Measurements from ENCODE around the gene PRICKLE1. TPM values are rescaled to one million over a fixed set of nuclear protein-coding genes. Genes with fewer than 3 reads are reported as not detected.
A peak's percentile ranks its signal among the peaks of the same experiment; 100 is the strongest.

Gene PRICKLE1
- total RNA-seq, 1 donor = 15.6 TPM

DNA sequence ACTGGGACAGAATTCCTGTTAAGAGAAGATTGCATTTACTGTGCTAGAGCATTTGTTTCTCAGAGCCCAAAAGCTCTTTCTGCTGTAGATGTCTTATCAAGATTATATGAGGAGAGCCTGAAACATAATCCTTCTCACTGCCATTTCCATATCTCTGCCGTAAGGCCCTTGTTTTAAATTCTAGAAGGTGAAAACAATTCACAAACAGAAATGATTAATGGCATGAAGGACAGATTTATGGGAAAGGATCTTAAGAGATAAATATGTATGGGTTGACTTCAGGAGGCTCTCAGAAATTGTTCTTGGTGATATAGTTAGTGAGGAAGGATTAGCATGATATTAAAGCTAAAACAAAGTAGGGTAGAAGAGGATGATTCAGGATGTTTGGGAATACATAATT is 40.8 kb upstream of the PRICKLE1 start:
- no peak for DNase-seq (ENCODE audit: low read depth)
- H3K4me3 ChIP-seq (ENCODE audit: low read depth, low read length) = no peak overlapping the region
- TF ChIP-seq, protein P1, sequence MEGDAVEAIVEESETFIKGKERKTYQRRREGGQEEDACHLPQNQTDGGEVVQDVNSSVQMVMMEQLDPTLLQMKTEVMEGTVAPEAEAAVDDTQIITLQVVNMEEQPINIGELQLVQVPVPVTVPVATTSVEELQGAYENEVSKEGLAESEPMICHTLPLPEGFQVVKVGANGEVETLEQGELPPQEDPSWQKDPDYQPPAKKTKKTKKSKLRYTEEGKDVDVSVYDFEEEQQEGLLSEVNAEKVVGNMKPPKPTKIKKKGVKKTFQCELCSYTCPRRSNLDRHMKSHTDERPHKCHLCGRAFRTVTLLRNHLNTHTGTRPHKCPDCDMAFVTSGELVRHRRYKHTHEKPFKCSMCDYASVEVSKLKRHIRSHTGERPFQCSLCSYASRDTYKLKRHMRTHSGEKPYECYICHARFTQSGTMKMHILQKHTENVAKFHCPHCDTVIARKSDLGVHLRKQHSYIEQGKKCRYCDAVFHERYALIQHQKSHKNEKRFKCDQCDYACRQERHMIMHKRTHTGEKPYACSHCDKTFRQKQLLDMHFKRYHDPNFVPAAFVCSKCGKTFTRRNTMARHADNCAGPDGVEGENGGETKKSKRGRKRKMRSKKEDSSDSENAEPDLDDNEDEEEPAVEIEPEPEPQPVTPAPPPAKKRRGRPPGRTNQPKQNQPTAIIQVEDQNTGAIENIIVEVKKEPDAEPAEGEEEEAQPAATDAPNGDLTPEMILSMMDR (IDR thresholded peaks at IDR 0.05; ENCODE audit: insufficient read depth, low read length) = no peak

DNA sequence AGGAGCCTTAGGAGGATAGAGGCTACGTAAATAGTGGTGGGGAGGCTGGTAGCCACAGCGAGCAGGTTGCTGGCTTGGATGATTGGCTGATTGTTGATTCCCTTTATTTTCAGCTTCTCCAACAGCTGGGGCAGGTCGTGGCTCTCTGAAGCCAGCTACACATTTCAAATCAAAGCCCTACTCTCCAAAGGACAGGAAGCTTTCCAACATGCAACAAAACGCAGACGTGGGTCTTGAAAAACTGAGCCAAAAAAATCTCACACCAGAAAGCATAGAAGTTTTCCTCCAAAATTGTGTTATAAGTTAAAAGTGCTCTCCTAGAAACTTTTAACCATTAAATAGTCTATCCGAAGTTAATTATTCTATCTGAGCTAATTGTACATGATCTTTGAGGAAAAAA is 37.6 kb upstream of the PRICKLE1 start:
- DNase-seq (ENCODE audit: low read depth) = no peak
- TF ChIP-seq, protein P1 (IDR thresholded peaks at IDR 0.05; ENCODE audit: insufficient read depth, low read length) = no peak

DNA sequence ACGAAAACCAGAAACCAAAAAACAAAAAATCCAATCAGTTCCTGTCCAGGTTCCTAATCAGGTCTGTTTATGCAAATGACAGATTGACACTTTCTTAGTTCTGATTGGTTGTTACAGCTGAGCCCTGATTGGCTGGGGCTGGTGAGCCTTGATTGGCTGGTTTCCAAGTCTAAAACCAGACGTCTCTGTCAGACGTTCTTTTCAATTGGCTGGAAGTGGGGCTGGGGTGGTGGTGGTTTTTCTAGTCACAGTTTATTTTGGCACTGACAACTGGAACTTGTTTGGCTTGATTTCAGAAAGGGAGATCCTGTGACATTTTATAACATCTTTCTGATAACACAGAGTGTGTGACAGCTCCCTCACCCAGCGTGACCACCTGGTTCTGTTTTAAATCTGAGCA is 36.1 kb upstream of the PRICKLE1 start:
- TF ChIP-seq, protein P1 (IDR thresholded peaks at IDR 0.05; ENCODE audit: insufficient read depth, low read length) = no peak
- H3K4me3 ChIP-seq (ENCODE audit: low read depth, low read length) = no peak overlapping the region
- no peak for DNase-seq (ENCODE audit: low read depth)

More for the DNA sequence above, 37.6 kb upstream of the PRICKLE1 start:
- H3K4me3 ChIP-seq (ENCODE audit: low read depth, low read length) = no peak overlapping the region

DNA sequence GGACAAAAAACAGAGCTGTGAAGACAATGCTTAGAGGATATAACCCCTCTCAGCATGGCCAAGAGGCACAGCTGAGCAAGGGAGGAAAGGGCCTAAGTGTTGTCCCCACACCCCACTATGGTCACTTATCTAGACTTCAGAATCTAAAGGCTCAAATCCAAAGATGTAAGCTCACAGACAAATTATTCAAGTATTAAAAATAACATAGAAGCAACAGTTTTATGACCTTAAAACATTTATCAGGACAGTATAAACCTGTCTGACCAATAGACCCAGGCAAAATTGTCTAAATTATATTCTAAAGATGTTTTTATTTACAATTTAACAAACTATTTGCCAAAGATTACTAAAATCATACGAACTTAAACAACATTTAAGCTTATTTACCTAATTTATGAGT is 28.1 kb upstream of the PRICKLE1 start:
- H3K4me3 ChIP-seq (ENCODE audit: low read depth, low read length) = no peak overlapping the region
- TF ChIP-seq, protein P1 (IDR thresholded peaks at IDR 0.05; ENCODE audit: insufficient read depth, low read length) = no peak
- peak; percentile 28 for DNase-seq (ENCODE audit: low read depth)

DNA sequence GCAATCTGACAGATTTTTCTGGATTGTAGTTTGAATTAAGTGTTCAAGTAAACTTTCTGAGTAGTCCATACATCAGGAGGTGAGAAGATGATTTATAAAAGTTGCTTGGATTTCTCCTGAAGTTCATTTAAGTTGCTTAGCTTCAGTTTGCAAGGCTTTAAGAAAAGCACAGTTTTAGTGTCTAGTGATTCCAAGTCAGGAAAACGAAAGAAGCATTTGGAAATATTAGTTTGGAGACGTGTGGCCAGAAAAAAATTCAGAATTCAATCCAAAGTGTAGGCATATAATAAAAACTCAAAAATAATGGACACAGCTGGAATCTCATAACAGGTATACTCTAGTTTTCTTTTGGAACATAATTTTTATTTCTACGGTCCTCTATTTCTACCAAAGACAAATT is 25.5 kb upstream of the PRICKLE1 start:
- TF ChIP-seq, protein P1 (IDR thresholded peaks at IDR 0.05; ENCODE audit: insufficient read depth, low read length) = no peak
- H3K4me3 ChIP-seq (ENCODE audit: low read depth, low read length) = no peak overlapping the region
- no peak for DNase-seq (ENCODE audit: low read depth)

DNA sequence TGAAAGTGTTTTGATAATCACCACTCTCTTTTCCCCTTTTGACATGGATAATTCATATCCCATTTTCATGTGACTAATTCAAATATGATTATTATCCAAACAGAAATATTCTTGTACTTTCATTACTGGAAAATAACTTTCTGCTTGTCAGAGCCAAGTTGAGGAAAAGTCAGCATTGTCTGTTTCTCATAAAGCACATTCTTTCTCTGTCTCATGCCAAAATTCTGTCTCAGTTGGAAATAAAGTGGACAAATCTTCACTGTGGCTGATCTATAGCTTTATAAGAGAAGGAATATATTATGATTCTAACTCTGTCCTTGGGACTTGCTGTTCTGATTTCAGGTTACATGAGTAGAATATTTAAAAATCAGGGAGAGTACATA is 22.7 kb upstream of the PRICKLE1 start:
- H3K4me3 ChIP-seq (ENCODE audit: low read depth, low read length) = no peak overlapping the region
- DNase-seq (ENCODE audit: low read depth) = peak; percentile 67
- TF ChIP-seq, protein P1 (IDR thresholded peaks at IDR 0.05; ENCODE audit: insufficient read depth, low read length) = no peak

DNA sequence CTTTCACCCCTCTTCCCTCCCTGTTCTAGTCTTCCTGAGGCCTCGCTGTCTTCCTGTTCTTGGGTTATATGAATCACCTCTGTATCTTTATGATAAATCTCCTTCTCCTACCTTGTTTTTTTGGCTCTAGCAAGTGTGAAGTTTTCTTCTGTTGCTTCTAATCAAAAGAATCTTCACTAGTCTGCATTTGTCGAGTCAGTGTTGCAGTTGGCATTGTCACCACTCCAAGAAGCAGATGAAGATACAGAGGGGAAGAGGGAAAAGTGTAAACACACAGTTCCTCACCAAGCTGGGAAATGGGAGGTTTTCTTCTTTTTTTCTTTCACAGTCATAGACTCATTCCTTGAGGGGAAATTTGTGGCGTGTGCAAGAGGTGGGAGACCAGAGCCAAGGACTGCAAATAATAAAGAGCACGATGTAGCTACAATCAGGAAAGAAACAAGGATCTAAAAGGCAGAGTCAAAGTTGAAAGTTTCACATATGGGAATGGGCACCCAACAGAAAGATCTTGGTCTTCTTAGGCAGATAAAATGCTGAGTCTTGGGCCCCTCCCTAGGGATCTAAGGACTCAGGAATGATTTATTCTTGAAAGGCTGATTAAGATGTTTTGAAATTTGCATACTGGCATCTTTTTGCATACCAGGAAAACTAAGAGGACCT is 22.2 kb upstream of the PRICKLE1 start:
- TF ChIP-seq, protein P1 (IDR thresholded peaks at IDR 0.05; ENCODE audit: insufficient read depth, low read length) = no peak
- H3K4me3 ChIP-seq (ENCODE audit: low read depth, low read length) = no peak overlapping the region
- peak; percentile 55 for DNase-seq (ENCODE audit: low read depth)
